SK-N-SH (cell line): Measurements from ENCODE around the gene OBSL1. TPM values are rescaled to one million over a fixed set of nuclear protein-coding genes. Genes with fewer than 3 reads are reported as not detected.

Source experiments
- CTCF ChIA-PET: fragments of 300-600, 350-600 bp; formaldehyde crosslinking; extraction: SDS; loops from one replicate; lab custom pipeline; 2021; lab: Yijun Ruan, JAX
- POLR2A ChIA-PET: fragments of 350-600 bp; sonication (Branson Sonifier 250); formaldehyde crosslinking; extraction: SDS; loops from one replicate; lab custom pipeline; 2020; ENCODE audit warnings: antibody characterized with exemption, inconsistent platforms; lab: Yijun Ruan, JAX
- DNase-seq: peaks from one replicate; pipeline ENCODE4 v3.0.0; 2012
- H2AFZ ChIP-seq: fragments of 200-600 bp; sonication (generic); 2 replicates; pipeline ENCODE4 v1.8.1; 2016; ENCODE audit warnings: antibody characterized with exemption, mild to moderate bottlenecking, low read depth
- H3F3A ChIP-seq: fragments of 200-600 bp; sonication (generic); replicated peaks from 2 replicates; pipeline ENCODE3; 2016; ENCODE audit warnings: antibody characterized with exemption, mild to moderate bottlenecking; ENCODE audit not compliant: insufficient read depth
- H3K27ac ChIP-seq, 2 experiments: fragments of 200-500 bp in 1 of 2; fragments of 200-600 bp in 1 of 2; sonication (Bioruptor generic) in 1 of 2; sonication (generic), shearing (Covaris generic) in 1 of 2; 2 replicates each; pipeline versions ENCODE4 v1.5.1 to v1.6.1; 2014 to 2016; ENCODE audit warnings: low read depth in 2 of 2, inconsistent platforms in 1 of 2, low read length in 1 of 2, mild to moderate bottlenecking in 1 of 2, mixed read lengths in 1 of 2
- H3K27me3 ChIP-seq: fragments of 200-600 bp; sonication (generic), shearing (Covaris generic); 2 replicates; pipeline ENCODE4 v1.6.1; 2016; ENCODE audit warnings: mixed run types; ENCODE audit not compliant: insufficient read depth
- H3K36me3 ChIP-seq, 2 experiments: fragments of 200-500 bp in 1 of 2; fragments of 200-600 bp in 1 of 2; sonication (Bioruptor generic) in 1 of 2; sonication (generic) in 1 of 2; replicated peaks in 1 of 2; 2 replicates each; pipeline versions ENCODE3 to v1.5.1; 2014 to 2016; ENCODE audit warnings: low read length in 1 of 2, mild to moderate bottlenecking in 1 of 2; ENCODE audit not compliant: insufficient read depth in 2 of 2, control insufficient read depth in 1 of 2
- H3K4me1 ChIP-seq, 2 experiments: fragments of 200-500 bp in 1 of 2; fragments of 200-600 bp in 1 of 2; sonication (Bioruptor generic) in 1 of 2; sonication (generic), shearing (Covaris generic) in 1 of 2; 2 replicates each; pipeline versions ENCODE4 v1.5.1 to v1.6.1; 2014 to 2016; ENCODE audit warnings: low read depth in 1 of 2, low read length in 1 of 2, mixed run types in 1 of 2; ENCODE audit not compliant: insufficient read depth in 2 of 2, control insufficient read depth in 1 of 2
- H3K4me2 ChIP-seq: fragments of 200-600 bp; sonication (generic), shearing (Covaris generic); 2 replicates; pipeline ENCODE4 v1.6.1; 2017; ENCODE audit warnings: mixed run types
- H3K4me3 ChIP-seq, 2 experiments: fragments of 200-500 bp in 1 of 2; fragments of 200-600 bp in 1 of 2; sonication (Bioruptor generic) in 1 of 2; sonication (generic), shearing (Covaris generic) in 1 of 2; 2 replicates each; pipeline versions ENCODE4 v1.5.1 to v1.8.1; 2014 to 2016; ENCODE audit warnings: low read depth in 2 of 2, inconsistent platforms in 1 of 2, low read length in 1 of 2, mild to moderate bottlenecking in 1 of 2, mixed read lengths in 1 of 2, moderate library complexity in 1 of 2
- H3K79me2 ChIP-seq: fragments of 200-600 bp; sonication (generic); 2 replicates; pipeline ENCODE4 v1.8.1; 2017; ENCODE audit warnings: mild to moderate bottlenecking; ENCODE audit not compliant: insufficient read depth
- H3K9ac ChIP-seq: fragments of 200-600 bp; sonication (generic); 2 replicates; pipeline ENCODE4 v1.6.1; 2017; ENCODE audit warnings: mixed run types
- H3K9me2 ChIP-seq: fragments of 200-600 bp; sonication (generic); 2 replicates; pipeline ENCODE4 v1.6.1; 2017; ENCODE audit warnings: mixed run types
- H3K9me3 ChIP-seq: fragments of 200-600 bp; sonication (generic); 2 replicates; pipeline ENCODE4 v1.6.1; 2017; ENCODE audit warnings: mixed run types, mild to moderate bottlenecking, moderate library complexity
- H4K20me1 ChIP-seq: fragments of 200-600 bp; sonication (generic); 2 replicates; pipeline ENCODE4 v1.6.1; 2017; ENCODE audit warnings: mild to moderate bottlenecking, mixed run types; ENCODE audit not compliant: insufficient read depth
- CHD2 ChIP-seq: fragments of 150-350 bp; IDR thresholded peaks from 2 replicates; pipeline ENCODE4 v1.6.1; 2018; ENCODE audit warnings: low read length; ENCODE audit not compliant: partially characterized antibody
- EP300 ChIP-seq, 2 experiments: IDR thresholded peaks; 2 replicates each; pipeline versions ENCODE4 v1.4.0 to v1.6.1; 2012; ENCODE audit warnings: borderline replicate concordance in 1 of 2, low read depth in 1 of 2, low read length in 1 of 2
- EZH2phosphoT487 ChIP-seq: fragments of 200-600 bp; sonication (generic); IDR thresholded peaks from 2 replicates; pipeline ENCODE4 v1.6.1; 2017; ENCODE audit warnings: low read depth, mixed run types, mild to moderate bottlenecking, antibody characterized with exemption, moderate library complexity, borderline replicate concordance
- FOSL2 ChIP-seq: IDR thresholded peaks from 2 replicates; pipeline ENCODE4 v1.4.0; 2012; ENCODE audit warnings: low read depth, mild to moderate bottlenecking, moderate library complexity, borderline replicate concordance
- GABPA ChIP-seq: IDR thresholded peaks from 2 replicates; pipeline ENCODE4 v1.4.0; 2012; ENCODE audit warnings: low read depth, mild to moderate bottlenecking
- JUND ChIP-seq: IDR thresholded peaks from 2 replicates; pipeline ENCODE4 v1.4.0; 2012
- NFIC ChIP-seq: IDR thresholded peaks from 2 replicates; pipeline ENCODE4 v1.4.0; 2012; ENCODE audit warnings: borderline replicate concordance
- NRF1 ChIP-seq: IDR thresholded peaks from 2 replicates; pipeline ENCODE4 v1.6.1; 2012; ENCODE audit warnings: low read depth, mild to moderate bottlenecking, low read length
- RAD21 ChIP-seq: IDR thresholded peaks from 2 replicates; pipeline ENCODE4 v1.6.1; 2012; ENCODE audit warnings: mild to moderate bottlenecking, low read length
- REST ChIP-seq: IDR thresholded peaks from 2 replicates; pipeline ENCODE4 v1.6.1; 2012; ENCODE audit warnings: mild to moderate bottlenecking, low read depth, low read length, moderate library complexity
- RFX5 ChIP-seq: IDR thresholded peaks from 2 replicates; pipeline ENCODE4 v1.6.1; 2012; ENCODE audit warnings: mild to moderate bottlenecking, improper control_type of control experiment, low read length
- RXRA ChIP-seq: IDR thresholded peaks from 2 replicates; pipeline ENCODE4 v1.4.0; 2012; ENCODE audit warnings: low read depth, mild to moderate bottlenecking, borderline replicate concordance
- SMC3 ChIP-seq: IDR thresholded peaks from 2 replicates; pipeline ENCODE4 v1.6.1; 2012; ENCODE audit warnings: low read depth, low read length, improper control_type of control experiment
- TAF1 ChIP-seq: IDR thresholded peaks from 2 replicates; pipeline ENCODE4 v1.6.1; 2012; ENCODE audit warnings: low read depth, mild to moderate bottlenecking, low read length, moderate library complexity, borderline replicate concordance
- TCF12 ChIP-seq: IDR thresholded peaks from 2 replicates; pipeline ENCODE4 v1.4.0; 2012
- TEAD4 ChIP-seq: IDR thresholded peaks from 2 replicates; pipeline ENCODE4 v1.4.0; 2012; ENCODE audit warnings: mild to moderate bottlenecking, borderline replicate concordance; ENCODE audit not compliant: insufficient read depth
- USF2 ChIP-seq: fragments of 150-350 bp; IDR thresholded peaks from 2 replicates; pipeline ENCODE4 v1.6.1; 2017; ENCODE audit warnings: antibody characterized with exemption, low read length, low read depth, borderline replicate concordance
- YY1 ChIP-seq: IDR thresholded peaks from 2 replicates; pipeline ENCODE4 v1.4.0; 2012; ENCODE audit warnings: low read depth, mild to moderate bottlenecking
- WGBS: methylation state at CpG from one replicate; pipeline ENCODE4 v1.1.6; 2017; ENCODE audit warnings: low lambda C conversion rate; 5-methylcytosine and 5-hydroxymethylcytosine counted together
- polyA plus RNA-seq, 3 experiments: library from polyadenylated mRNA; depleted of rRNA; stranded (reverse); fragments of >200 nt; gene quantifications; 2 replicates each; pipeline ENCODE4 v1.2.3, GENCODE V29; 2012
- TF ChIP-seq, protein P1 (sequence below): IDR thresholded peaks from 2 replicates; pipeline ENCODE4 v1.4.0; 2012; ENCODE audit warnings: low read depth, borderline replicate concordance
- TF ChIP-seq, protein P2 (sequence below): IDR thresholded peaks from 2 replicates; pipeline ENCODE4 v1.4.0; 2012; ENCODE audit warnings: low read depth, borderline replicate concordance
- TF ChIP-seq, protein P3 (sequence below): fragments of 200-600 bp; sonication (generic); IDR thresholded peaks from 2 replicates; pipeline ENCODE4 v1.6.1; 2017; ENCODE audit warnings: antibody characterized with exemption, mild to moderate bottlenecking, moderate library complexity

Gene OBSL1
- polyA plus RNA-seq, 1 of the 3 experiments (the other 2 are of a cell fraction): 93.0 TPM

- Histone ChIP-seq H3K9ac (no peak overlapping the region), H3K4me1 (peaks cover 3 to 96% of the 10 kb centered on the region in 2 experiments; a peak in 2 of 4 replicates), H4K20me1 (no peaks in the 10 kb centered on the region), H3K9me2 (no peaks in the 10 kb centered on the region), H3K27me3 (no peaks in the 10 kb centered on the region; the same call in 1 of the 2 replicates), H3K36me3 (peaks cover 6 to 20% of the 10 kb centered on the region in 2 experiments), H3K4me3 (no peak overlapping the region; a peak in 1 of 4 replicates), H3K9me3 (no peaks in the 10 kb centered on the region), H3K79me2 (no peaks in the 10 kb centered on the region), H2AFZ (no peak overlapping the region), H3F3A (no peaks in the 10 kb centered on the region), H3K4me2 (no peak overlapping the region), H3K27ac (peak overlapping the region in 1 of 2 experiments; percentile 96; a peak in 2 of 4 replicates)
- 28% methylated on average over 6 of the region's 8 CpGs for WGBS
- DNase-seq: peak; percentile 84
- CTCF ChIA-PET: interaction anchor here (0.6 to 62.1 kb wide), 11 partner anchors 7 to 506 kb away, joined by 3 to 2824 read pairs (median 5); partner anchors contain the start of genes ASIC4, CHPF, GMPPA and TMEM198
- POLR2A ChIA-PET: interaction anchor here (0.5 to 13.5 kb wide), 16 partner anchors 10 to 1108 kb away, joined by 3 to 210 read pairs (median 6); partner anchors contain the start of genes CHPF, GMPPA, OBSL1 and TMEM198
- TF ChIP-seq NRF1: no peak
- TF ChIP-seq EZH2phosphoT487: no peak
- TF ChIP-seq NFIC: no peak
- TF ChIP-seq, protein P1, sequence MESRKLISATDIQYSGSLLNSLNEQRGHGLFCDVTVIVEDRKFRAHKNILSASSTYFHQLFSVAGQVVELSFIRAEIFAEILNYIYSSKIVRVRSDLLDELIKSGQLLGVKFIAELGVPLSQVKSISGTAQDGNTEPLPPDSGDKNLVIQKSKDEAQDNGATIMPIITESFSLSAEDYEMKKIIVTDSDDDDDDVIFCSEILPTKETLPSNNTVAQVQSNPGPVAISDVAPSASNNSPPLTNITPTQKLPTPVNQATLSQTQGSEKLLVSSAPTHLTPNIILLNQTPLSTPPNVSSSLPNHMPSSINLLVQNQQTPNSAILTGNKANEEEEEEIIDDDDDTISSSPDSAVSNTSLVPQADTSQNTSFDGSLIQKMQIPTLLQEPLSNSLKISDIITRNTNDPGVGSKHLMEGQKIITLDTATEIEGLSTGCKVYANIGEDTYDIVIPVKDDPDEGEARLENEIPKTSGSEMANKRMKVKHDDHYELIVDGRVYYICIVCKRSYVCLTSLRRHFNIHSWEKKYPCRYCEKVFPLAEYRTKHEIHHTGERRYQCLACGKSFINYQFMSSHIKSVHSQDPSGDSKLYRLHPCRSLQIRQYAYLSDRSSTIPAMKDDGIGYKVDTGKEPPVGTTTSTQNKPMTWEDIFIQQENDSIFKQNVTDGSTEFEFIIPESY: no peak
- no peak for TF ChIP-seq RXRA
- peak; percentile 91 for TF ChIP-seq CHD2
- TF ChIP-seq, protein P2, sequence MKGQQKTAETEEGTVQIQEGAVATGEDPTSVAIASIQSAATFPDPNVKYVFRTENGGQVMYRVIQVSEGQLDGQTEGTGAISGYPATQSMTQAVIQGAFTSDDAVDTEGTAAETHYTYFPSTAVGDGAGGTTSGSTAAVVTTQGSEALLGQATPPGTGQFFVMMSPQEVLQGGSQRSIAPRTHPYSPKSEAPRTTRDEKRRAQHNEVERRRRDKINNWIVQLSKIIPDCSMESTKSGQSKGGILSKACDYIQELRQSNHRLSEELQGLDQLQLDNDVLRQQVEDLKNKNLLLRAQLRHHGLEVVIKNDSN: no peak
- TF ChIP-seq SMC3: peak; percentile 22; the same call in 1 of the 2 replicates
- no peak for TF ChIP-seq TAF1
- no peak for TF ChIP-seq TEAD4
- no peak for TF ChIP-seq GABPA
- TF ChIP-seq JUND: no peak
- TF ChIP-seq, protein P3, sequence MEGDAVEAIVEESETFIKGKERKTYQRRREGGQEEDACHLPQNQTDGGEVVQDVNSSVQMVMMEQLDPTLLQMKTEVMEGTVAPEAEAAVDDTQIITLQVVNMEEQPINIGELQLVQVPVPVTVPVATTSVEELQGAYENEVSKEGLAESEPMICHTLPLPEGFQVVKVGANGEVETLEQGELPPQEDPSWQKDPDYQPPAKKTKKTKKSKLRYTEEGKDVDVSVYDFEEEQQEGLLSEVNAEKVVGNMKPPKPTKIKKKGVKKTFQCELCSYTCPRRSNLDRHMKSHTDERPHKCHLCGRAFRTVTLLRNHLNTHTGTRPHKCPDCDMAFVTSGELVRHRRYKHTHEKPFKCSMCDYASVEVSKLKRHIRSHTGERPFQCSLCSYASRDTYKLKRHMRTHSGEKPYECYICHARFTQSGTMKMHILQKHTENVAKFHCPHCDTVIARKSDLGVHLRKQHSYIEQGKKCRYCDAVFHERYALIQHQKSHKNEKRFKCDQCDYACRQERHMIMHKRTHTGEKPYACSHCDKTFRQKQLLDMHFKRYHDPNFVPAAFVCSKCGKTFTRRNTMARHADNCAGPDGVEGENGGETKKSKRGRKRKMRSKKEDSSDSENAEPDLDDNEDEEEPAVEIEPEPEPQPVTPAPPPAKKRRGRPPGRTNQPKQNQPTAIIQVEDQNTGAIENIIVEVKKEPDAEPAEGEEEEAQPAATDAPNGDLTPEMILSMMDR: no peak
- TF ChIP-seq FOSL2: no peak
- TF ChIP-seq RFX5: no peak
- peak; percentile 20; the same call in 1 of the 2 replicates for TF ChIP-seq RAD21
- TF ChIP-seq YY1: no peak
- no peak for TF ChIP-seq USF2
- TF ChIP-seq EP300 (IDR thresholded peaks at IDR 0.05; ENCODE audit: borderline replicate concordance in 1 of 2, low read depth in 1 of 2, low read length in 1 of 2): peak in 1 of 2 experiments; percentile 96; a peak in 2 of 4 replicates
- TF ChIP-seq REST: peak; percentile 89
- TF ChIP-seq TCF12: peak; percentile 10; the same call in 1 of the 2 replicates
Measured at GRCh38 chr2:219507581-219508443, 63.5 kb downstream of the OBSL1 start.
